Thoracic aorta (tissue), 2 donors: ENCODE measurements around the gene CD5L. TPM values are rescaled to one million over a fixed set of nuclear protein-coding genes. Genes with fewer than 3 reads are reported as not detected.

ENCODE experiments used
- ATAC-seq: fragments of 150-250 bp; one replicate; pipeline ENCODE4 v1.8.0; 2017; ENCODE audit warnings: low read depth; ENCODE audit not compliant: insufficient number of reproducible peaks, low FRiP score
- DNase-seq: peaks from one replicate; pipeline ENCODE4 v3.0.0-alpha.2; 2020; ENCODE audit warnings: low spot score
- H3K27ac ChIP-seq, 2 donors: fragments of 200-600 bp; sonication (generic); 1 replicate in 1 of 2; 2 replicates in 1 of 2; pipeline ENCODE4 v1.5.1; 2016; ENCODE audit warnings: mild to moderate bottlenecking in 2 of 2, moderate library complexity in 2 of 2
- H3K27me3 ChIP-seq: fragments of 200-600 bp; sonication (generic); replicated peaks from 2 replicates; pipeline ENCODE4 v1.6.0; 2016; ENCODE audit warnings: mild to moderate bottlenecking; ENCODE audit not compliant: insufficient read depth
- H3K36me3 ChIP-seq: fragments of 200-600 bp; sonication (generic); one replicate; pipeline ENCODE4 v1.5.1; 2016
- H3K4me1 ChIP-seq, 2 donors: fragments of 200-600 bp; sonication (generic); 1 replicate in 1 of 2; 2 replicates in 1 of 2; pipeline versions ENCODE4 v1.5.1 to v1.6.0; 2016; ENCODE audit warnings: low read depth in 2 of 2, mild to moderate bottlenecking in 1 of 2; ENCODE audit not compliant: control insufficient read depth in 1 of 2
- H3K4me3 ChIP-seq: fragments of 200-600 bp; sonication (generic); 2 replicates; pipeline ENCODE4 v1.5.1; 2016; ENCODE audit warnings: mild to moderate bottlenecking
- H3K9me3 ChIP-seq: fragments of 200-600 bp; sonication (generic); 2 replicates; pipeline ENCODE4 v1.5.1; 2016
- CTCF ChIP-seq: fragments of 200-600 bp; sonication (generic); IDR thresholded peaks from one replicate; pipeline ENCODE4 v1.5.1; 2019; ENCODE audit warnings: antibody characterized with exemption
- total RNA-seq, 2 donors: library from RNA; depleted of rRNA; stranded (reverse); fragments of >200 nt; gene quantifications; one replicate each; pipeline versions ENCODE4 v1.1.0 to v1.2.3, GENCODE V29; 2016

CD5L gene
- total RNA-seq = under 1 TPM in 1 of 2 donors, not detected in 1; 0.28 TPM

DNA sequence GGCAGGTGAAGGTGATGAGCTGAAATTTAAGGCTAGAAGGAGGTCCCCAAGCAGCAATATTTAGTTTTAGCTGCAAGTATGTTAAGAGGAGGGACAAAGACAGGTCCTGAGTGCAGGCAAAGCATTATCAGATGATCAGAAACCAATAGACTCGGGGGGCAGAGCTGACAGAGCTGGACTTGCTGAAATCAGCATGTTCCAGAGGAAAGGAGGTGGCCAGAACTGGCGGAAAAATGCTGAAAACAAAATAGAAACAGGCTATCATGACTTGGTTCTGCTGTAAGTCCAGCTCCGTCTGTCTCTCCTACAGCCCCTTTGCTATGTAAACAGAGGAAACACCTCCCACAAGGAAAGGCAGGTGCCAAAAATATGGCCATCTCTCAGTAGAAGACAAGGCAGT, at the start of gene CD5L:
Gene CD5L, minus strand, starts transcription at position 101 of the 400 bp plus-strand sequence. CDS start 107 bp downstream, outside the sequence.
- no peaks in the 10 kb centered on the region for H3K27me3 ChIP-seq
- DNase-seq (no peak), ATAC-seq (no peak)
- no peak within 1 kb of the TSS for H3K27ac ChIP-seq
- TF ChIP-seq CTCF = no peak
- no peaks in the 10 kb centered on the region for H3K36me3 ChIP-seq
- no peaks in the 10 kb centered on the region for H3K4me1 ChIP-seq
- H3K9me3 ChIP-seq = no peaks in the 10 kb centered on the region
- H3K4me3 ChIP-seq = no peak within 1 kb of the TSS

- Histone ChIP-seq H3K9me3 (no peaks in the 10 kb centered on the region), H3K27ac (no peak overlapping the region), H3K36me3 (no peaks in the 10 kb centered on the region), H3K27me3 (no peaks in the 10 kb centered on the region), H3K4me1 (no peaks in the 10 kb centered on the region), H3K4me3 (no peak overlapping the region)
- DNase-seq (no peak), ATAC-seq (no peak)
- TF ChIP-seq CTCF = no peak
These were observed 41.0 kb upstream of the CD5L start for GRCh38 chr1:157882580-157882979.

DNA sequence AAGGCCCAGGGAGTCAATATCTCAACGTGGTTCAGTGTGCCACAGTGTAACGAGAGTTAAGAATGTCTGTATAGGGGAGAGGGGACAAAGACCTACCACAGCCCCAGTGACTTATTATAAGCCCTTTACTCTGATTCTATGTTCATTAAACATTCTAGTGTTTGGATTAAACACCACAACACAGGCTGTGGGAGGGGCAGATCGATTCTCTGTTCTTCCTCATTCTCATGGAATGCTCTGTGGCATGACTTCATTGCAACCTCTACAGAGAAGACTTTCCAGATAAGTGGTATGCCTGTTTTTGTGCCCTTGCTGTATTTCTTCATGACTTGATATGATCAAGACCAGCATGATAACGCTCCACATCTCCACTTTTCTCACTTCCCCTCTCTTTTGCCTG, 39.0 kb upstream of the CD5L start:
- no peak for TF ChIP-seq CTCF
- no peak overlapping the region for H3K4me3 ChIP-seq
- ATAC-seq (no peak), DNase-seq (no peak)
- no peaks in the 10 kb centered on the region for H3K9me3 ChIP-seq
- no peak overlapping the region for H3K27ac ChIP-seq
- no peaks in the 10 kb centered on the region for H3K27me3 ChIP-seq
- H3K4me1 ChIP-seq = no peaks in the 10 kb centered on the region
- no peaks in the 10 kb centered on the region for H3K36me3 ChIP-seq

GRCh38 chr1:157878059-157878458, 36.5 kb upstream of the CD5L start:
- Histone ChIP-seq H3K4me3 (no peak overlapping the region), H3K27me3 (no peaks in the 10 kb centered on the region), H3K9me3 (no peaks in the 10 kb centered on the region), H3K36me3 (no peaks in the 10 kb centered on the region), H3K27ac (no peak overlapping the region), H3K4me1 (no peaks in the 10 kb centered on the region)
- no peak for TF ChIP-seq CTCF
- ATAC-seq = no peak
- DNase-seq = no peak

DNA sequence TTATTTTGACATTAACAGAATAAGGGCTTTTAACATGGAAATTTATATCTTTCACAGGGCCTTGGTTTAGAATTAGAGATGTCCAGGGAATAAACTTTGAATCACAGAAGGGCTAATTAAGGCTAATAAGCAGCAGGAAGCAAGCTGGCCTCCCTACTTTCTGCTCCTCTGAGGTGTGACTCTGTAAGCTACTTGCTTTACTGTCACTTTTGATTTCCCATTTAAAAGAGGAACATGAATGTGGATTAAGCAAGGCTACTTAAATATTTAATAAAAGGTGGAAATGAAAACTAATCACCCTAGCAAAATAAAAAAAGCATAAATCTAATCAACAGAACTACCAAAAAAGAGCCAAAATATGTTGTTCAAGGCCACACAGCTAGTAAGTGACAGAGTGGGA, 28.9 kb upstream of the CD5L start:
- no peak overlapping the region for H3K4me3 ChIP-seq
- no peak for TF ChIP-seq CTCF
- ATAC-seq (no peak), DNase-seq (no peak)
- no peaks in the 10 kb centered on the region for H3K27me3 ChIP-seq
- no peak overlapping the region for H3K27ac ChIP-seq
- H3K9me3 ChIP-seq = no peaks in the 10 kb centered on the region
- H3K4me1 ChIP-seq = no peaks in the 10 kb centered on the region
- no peaks in the 10 kb centered on the region for H3K36me3 ChIP-seq
